H1 (cell line): ENCODE measurements around the gene ZNF83. TPM values are rescaled to one million over a fixed set of nuclear protein-coding genes. Genes with fewer than 3 reads are reported as not detected.

ENCODE experiments used
- CBX8 ChIP-seq: fragments of 300-800, 300-1000 bp; sonication (generic); IDR thresholded peaks from 2 replicates; pipeline ENCODE4 v1.7.1; 2016; ENCODE audit warnings: low read depth, low read length, borderline replicate concordance
- CREB1 ChIP-seq: IDR thresholded peaks from 2 replicates; pipeline ENCODE4 v1.6.1; 2012; ENCODE audit warnings: inconsistent platforms
- EZH2 ChIP-seq: fragments of 200-600 bp; sonication (generic); IDR thresholded peaks from 2 replicates; pipeline ENCODE4 v1.7.1; 2012; ENCODE audit warnings: low read depth, mild to moderate bottlenecking, moderate library complexity, low read length, inconsistent platforms; ENCODE audit not compliant: severe bottlenecking
- HDAC2 ChIP-seq, 2 experiments: fragments of 300-600 bp in 1 of 2; sonication (generic) in 1 of 2; IDR thresholded peaks; 2 replicates each; pipeline ENCODE4 v1.6.1; 2011 to 2012; ENCODE audit warnings: low read depth in 2 of 2, low read length in 2 of 2, mild to moderate bottlenecking in 2 of 2, moderate library complexity in 2 of 2, borderline replicate concordance in 1 of 2, inconsistent platforms in 1 of 2
- HDAC6 ChIP-seq: IDR thresholded peaks from one replicate; pipeline ENCODE4 v1.7.1; 2012; ENCODE audit warnings: low read depth, mild to moderate bottlenecking, inconsistent platforms, low read length, moderate library complexity
- NRF1 ChIP-seq: IDR thresholded peaks from 2 replicates; pipeline ENCODE4 v1.6.1; 2011; ENCODE audit warnings: mild to moderate bottlenecking, low read depth, low read length, improper control_type of control experiment
- POLR2A ChIP-seq, 2 experiments: IDR thresholded peaks; 1 replicate in 1 of 2; 2 replicates in 1 of 2; pipeline ENCODE4 v1.6.1; 2011; ENCODE audit warnings: low read depth in 2 of 2, low read length in 2 of 2, mild to moderate bottlenecking in 2 of 2; ENCODE audit errors: control extremely low read depth in 1 of 2
- SP2 ChIP-seq: IDR thresholded peaks from 2 replicates; pipeline ENCODE4 v1.6.1; 2012; ENCODE audit warnings: mild to moderate bottlenecking, low read length, inconsistent platforms
- TBP ChIP-seq: IDR thresholded peaks from 2 replicates; pipeline ENCODE4 v1.6.1; 2011; ENCODE audit warnings: low read depth, low read length, improper control_type of control experiment
- polyA plus RNA-seq, 7 experiments: library from polyadenylated mRNA; depleted of rRNA in 3 of 7; stranded (reverse) in 5 of 7; unstranded in 2 of 7; fragments of >200 nt in 5 of 7; fragments of 200-250 nt in 2 of 7; gene quantifications; 1 replicate in 5 of 7; 2 replicates in 1 of 7; 4 replicates in 1 of 7; pipeline versions ENCODE4 v1.2.1 to v1.2.3, GENCODE V29; 2011 to 2013; ENCODE audit warnings: missing spikeins in 2 of 7, mixed read lengths in 2 of 7
- total RNA-seq: library from RNA; stranded (reverse); fragmentation: NEBNext Ultra II Directional; extraction: Animal tissue kit (Norgen Biotek cat#: 25700); gene quantifications from 2 replicates; pipeline ENCODE4 v1.2.1, GENCODE V29; 2021
- TF ChIP-seq, protein P1 (sequence below): fragments of 300-600 bp; sonication (generic); IDR thresholded peaks from 2 replicates; pipeline ENCODE4 v1.7.1; 2012; ENCODE audit warnings: low read length, moderate library complexity, mild to moderate bottlenecking, inconsistent platforms; ENCODE audit not compliant: insufficient replicate concordance

ZNF83 gene
- total and polyA plus RNA-seq, 2 of the 8 experiments (the other 6 are each of a cell fraction or from before 2014, with no cell fraction given), result 13.2 to 19.4 TPM

DNA sequence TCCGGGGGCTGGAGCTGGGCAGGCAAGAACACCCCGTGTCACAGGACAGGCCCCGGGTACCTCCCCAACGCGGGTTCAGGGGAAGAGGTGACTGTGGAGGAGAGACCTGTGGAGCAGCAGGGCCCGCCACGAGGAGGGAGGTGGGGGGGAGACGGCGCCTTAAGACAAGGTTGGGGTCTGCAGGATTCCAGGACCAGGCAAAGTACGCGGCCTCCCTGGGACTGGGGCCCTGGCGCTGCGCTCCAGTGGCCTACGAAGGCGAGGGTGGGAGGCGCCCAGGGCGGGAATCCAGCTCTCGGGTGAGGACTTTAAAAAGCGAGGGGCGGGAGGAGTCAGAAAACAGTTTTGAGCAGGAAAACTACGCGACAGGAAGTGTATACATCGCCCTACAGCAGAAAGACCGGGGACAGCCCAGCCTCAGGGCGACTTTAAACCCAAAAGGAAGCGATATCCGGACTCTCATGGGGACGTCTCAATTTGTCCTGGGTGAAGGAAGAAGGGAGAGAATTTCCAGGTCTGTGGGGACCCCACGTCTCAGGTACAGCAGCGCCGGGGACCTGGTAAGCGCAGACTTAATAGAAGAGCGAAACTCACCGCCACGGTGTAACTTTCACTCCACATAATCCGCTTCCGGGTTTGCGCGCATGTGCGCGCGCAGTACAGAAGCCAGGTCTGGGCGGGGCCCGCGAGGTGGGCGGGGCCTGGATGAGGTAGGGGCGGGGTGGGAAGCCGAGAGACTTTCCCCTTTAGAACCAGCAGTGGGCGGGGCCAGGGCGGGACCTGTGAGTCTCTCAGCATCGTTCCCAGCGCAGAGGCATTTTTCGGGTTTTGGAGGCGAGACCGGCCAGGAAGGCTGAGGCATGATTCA lies at the start of gene ZNF83 (continued):
- TF ChIP-seq, protein P1, sequence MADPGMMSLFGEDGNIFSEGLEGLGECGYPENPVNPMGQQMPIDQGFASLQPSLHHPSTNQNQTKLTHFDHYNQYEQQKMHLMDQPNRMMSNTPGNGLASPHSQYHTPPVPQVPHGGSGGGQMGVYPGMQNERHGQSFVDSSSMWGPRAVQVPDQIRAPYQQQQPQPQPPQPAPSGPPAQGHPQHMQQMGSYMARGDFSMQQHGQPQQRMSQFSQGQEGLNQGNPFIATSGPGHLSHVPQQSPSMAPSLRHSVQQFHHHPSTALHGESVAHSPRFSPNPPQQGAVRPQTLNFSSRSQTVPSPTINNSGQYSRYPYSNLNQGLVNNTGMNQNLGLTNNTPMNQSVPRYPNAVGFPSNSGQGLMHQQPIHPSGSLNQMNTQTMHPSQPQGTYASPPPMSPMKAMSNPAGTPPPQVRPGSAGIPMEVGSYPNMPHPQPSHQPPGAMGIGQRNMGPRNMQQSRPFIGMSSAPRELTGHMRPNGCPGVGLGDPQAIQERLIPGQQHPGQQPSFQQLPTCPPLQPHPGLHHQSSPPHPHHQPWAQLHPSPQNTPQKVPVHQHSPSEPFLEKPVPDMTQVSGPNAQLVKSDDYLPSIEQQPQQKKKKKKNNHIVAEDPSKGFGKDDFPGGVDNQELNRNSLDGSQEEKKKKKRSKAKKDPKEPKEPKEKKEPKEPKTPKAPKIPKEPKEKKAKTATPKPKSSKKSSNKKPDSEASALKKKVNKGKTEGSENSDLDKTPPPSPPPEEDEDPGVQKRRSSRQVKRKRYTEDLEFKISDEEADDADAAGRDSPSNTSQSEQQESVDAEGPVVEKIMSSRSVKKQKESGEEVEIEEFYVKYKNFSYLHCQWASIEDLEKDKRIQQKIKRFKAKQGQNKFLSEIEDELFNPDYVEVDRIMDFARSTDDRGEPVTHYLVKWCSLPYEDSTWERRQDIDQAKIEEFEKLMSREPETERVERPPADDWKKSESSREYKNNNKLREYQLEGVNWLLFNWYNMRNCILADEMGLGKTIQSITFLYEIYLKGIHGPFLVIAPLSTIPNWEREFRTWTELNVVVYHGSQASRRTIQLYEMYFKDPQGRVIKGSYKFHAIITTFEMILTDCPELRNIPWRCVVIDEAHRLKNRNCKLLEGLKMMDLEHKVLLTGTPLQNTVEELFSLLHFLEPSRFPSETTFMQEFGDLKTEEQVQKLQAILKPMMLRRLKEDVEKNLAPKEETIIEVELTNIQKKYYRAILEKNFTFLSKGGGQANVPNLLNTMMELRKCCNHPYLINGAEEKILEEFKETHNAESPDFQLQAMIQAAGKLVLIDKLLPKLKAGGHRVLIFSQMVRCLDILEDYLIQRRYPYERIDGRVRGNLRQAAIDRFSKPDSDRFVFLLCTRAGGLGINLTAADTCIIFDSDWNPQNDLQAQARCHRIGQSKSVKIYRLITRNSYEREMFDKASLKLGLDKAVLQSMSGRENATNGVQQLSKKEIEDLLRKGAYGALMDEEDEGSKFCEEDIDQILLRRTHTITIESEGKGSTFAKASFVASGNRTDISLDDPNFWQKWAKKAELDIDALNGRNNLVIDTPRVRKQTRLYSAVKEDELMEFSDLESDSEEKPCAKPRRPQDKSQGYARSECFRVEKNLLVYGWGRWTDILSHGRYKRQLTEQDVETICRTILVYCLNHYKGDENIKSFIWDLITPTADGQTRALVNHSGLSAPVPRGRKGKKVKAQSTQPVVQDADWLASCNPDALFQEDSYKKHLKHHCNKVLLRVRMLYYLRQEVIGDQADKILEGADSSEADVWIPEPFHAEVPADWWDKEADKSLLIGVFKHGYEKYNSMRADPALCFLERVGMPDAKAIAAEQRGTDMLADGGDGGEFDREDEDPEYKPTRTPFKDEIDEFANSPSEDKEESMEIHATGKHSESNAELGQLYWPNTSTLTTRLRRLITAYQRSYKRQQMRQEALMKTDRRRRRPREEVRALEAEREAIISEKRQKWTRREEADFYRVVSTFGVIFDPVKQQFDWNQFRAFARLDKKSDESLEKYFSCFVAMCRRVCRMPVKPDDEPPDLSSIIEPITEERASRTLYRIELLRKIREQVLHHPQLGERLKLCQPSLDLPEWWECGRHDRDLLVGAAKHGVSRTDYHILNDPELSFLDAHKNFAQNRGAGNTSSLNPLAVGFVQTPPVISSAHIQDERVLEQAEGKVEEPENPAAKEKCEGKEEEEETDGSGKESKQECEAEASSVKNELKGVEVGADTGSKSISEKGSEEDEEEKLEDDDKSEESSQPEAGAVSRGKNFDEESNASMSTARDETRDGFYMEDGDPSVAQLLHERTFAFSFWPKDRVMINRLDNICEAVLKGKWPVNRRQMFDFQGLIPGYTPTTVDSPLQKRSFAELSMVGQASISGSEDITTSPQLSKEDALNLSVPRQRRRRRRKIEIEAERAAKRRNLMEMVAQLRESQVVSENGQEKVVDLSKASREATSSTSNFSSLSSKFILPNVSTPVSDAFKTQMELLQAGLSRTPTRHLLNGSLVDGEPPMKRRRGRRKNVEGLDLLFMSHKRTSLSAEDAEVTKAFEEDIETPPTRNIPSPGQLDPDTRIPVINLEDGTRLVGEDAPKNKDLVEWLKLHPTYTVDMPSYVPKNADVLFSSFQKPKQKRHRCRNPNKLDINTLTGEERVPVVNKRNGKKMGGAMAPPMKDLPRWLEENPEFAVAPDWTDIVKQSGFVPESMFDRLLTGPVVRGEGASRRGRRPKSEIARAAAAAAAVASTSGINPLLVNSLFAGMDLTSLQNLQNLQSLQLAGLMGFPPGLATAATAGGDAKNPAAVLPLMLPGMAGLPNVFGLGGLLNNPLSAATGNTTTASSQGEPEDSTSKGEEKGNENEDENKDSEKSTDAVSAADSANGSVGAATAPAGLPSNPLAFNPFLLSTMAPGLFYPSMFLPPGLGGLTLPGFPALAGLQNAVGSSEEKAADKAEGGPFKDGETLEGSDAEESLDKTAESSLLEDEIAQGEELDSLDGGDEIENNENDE, result no peak
- TF ChIP-seq SP2, result no peak
- TF ChIP-seq CBX8, result no peak
- no peak for TF ChIP-seq CREB1
- no peak for TF ChIP-seq HDAC6
- peak; percentile 57 to 79 for TF ChIP-seq POLR2A (IDR thresholded peaks at IDR 0.05; ENCODE audit: control extremely low read depth in 1 of 2, low read depth in 2 of 2, low read length in 2 of 2)
- TF ChIP-seq HDAC2 (IDR thresholded peaks at IDR 0.05; ENCODE audit: borderline replicate concordance in 1 of 2, low read depth in 2 of 2, low read length in 2 of 2), result peak; percentile 12 to 37; a peak in 1 of 4 replicates
- TF ChIP-seq TBP, result peak; percentile 42; the same call in 1 of the 2 replicates
- TF ChIP-seq EZH2, result no peak
- peak; percentile 51 for TF ChIP-seq NRF1
